Superior temporal gyrus (tissue), 1 donor: ENCODE results near the gene ATP8B4.
A peak's percentile ranks its signal among the peaks of the same experiment; 100 is the strongest.
"Not testable (repeated sequence)": the region's sequence is repeated elsewhere in the genome, so short reads cannot be mapped to it uniquely, and the experiment has no call there.

Experiments
- DNase-seq: peaks from one replicate; pipeline ENCODE4 v3.0.0-alpha.2; 2016; ENCODE audit errors: extremely low spot score

ATP8B4 gene

DNA sequence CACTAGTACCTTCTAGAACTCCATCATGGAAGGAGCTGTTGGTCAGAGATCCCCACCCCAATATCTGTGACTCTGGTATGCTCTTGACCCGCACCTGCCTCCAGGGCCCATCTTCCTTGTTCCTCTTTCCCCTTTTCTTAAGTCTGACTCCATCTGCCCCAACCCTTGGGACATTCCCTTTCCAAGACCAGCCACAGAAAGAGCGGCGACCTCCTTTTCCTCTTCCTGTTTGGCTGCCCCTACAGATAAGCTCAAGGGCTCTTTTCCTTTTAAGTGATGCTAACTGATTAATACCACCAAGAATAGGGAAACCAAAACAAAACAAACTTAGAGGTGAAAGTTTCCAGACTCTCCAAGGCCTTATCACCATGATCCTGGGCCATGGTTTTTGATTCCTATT, 21.9 kb upstream of the ATP8B4 start:
- DNase-seq: no peak

DNA sequence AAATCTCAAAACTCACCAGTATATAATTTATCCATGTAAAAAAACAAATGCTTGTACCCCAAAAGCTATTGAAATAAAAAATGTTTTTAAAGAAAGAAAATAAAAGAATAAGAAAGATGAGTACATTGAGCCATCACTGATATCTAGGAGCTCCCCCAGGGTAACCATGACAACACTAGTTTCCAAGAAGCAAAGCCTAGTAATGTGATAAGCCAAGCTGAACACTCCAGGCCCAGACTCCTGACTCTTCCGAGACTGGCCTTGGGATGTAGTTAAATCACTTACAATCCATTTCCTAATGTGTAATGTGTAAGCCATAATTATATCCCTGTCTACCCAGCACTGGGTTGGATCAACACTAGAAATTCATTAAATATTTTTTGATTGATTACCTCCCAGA, 21.1 kb upstream of the ATP8B4 start:
- DNase-seq: no peak

DNA sequence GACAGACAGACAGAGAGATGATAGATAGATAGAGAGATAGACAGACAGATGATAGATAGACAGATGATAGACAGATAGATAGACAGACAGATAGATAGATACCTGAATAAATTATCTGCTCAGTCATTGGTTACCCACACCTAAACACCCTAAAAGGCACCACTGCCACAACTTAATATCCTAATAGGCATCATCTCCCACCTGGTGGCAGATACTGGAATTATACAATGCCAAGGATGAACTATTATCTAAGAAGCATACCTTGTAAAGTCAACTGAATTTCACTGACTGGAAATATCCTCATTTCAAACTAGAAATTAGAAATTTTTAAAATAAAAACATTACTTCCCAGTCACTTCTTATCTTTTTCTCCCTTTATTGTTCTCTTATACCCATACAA, 19.4 kb upstream of the ATP8B4 start:
- DNase-seq: no peak

DNA sequence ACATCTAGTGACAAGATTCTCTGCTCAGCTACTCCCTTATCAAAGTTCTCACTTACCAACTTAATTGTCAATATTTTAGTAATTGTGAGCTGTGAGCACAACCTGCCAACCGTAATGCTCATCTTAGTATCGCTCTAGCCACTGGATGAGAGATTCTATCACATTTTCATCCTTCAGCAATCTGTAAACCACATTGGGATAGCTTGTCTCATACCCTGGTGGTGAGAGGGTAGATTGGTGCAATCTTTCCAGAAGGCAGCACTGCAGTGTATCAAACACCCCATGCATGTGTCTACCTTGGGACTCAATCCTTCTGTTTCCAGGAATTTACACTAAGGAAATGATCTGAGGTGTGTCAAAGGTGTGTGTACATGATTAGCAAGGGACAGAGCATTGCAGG, 18.9 kb upstream of the ATP8B4 start:
- DNase-seq: no peak

DNA sequence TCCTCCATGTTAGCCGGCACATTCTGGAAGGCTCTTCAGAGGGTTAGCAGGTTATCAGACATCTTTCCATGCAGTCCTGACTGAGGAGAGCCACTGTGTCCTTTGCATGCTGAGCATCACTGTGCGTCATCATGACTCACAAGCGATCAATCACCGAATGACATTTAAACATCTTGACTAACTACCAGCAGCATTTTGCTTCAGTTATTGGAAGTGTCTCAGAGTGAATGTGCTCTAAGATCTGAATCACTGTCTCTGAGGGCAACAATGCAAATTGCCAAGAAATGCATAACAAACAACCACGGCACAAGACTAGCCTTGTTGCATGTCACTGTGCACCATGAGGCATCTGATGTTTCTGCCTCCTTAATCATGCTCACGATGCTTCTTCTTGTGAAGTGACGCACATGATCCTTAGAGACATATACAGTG, 18.3 kb upstream of the ATP8B4 start:
- DNase-seq: no peak

DNA sequence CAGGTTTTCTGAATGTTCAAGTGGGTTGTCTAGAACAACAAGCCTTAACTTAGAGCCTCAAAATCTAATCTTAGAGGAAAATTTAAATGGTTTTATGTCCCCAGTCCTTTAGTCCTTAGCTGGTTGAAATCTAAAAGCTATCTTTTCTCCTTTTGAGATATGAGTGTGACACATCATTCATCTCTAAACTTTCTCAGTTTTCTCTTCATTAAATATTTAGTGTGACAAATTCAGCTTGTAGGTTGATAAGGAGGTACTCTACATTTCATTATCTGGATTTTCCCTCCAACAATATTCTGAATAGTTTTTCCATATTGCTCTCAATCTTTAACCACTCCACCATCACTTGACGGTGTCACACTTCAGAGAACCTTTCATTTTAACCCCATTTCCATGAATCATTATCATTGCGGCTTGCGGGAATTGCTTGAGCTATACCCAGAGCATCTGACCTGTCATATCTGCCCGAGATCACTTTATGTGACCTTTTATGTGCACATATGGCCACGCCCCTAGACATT, 16.1 kb upstream of the ATP8B4 start:
- DNase-seq: peak; percentile 58

DNA sequence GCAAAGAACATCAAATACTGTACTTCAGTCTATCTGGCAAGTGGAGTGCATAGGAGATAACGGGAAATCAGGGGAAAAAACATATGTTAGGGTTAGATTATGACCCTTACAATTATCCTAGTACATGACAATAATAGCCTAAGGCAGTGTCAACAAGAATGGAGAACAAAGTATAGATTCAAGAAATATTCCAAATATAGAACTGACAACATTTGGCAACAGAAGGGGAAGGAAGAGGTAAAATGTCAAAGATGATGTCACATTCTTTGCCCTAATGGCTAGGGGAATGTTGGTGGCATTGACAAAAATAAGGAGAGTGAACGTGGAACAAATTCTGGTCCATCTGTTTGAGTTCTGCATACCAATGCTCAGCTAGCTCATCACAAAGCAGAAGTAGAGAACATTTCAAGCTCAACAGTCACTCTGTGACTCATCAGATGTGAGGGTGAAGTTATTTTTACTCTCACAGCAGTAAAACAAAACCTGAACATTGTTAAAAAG, 15.5 kb upstream of the ATP8B4 start:
- no peak for DNase-seq

DNA sequence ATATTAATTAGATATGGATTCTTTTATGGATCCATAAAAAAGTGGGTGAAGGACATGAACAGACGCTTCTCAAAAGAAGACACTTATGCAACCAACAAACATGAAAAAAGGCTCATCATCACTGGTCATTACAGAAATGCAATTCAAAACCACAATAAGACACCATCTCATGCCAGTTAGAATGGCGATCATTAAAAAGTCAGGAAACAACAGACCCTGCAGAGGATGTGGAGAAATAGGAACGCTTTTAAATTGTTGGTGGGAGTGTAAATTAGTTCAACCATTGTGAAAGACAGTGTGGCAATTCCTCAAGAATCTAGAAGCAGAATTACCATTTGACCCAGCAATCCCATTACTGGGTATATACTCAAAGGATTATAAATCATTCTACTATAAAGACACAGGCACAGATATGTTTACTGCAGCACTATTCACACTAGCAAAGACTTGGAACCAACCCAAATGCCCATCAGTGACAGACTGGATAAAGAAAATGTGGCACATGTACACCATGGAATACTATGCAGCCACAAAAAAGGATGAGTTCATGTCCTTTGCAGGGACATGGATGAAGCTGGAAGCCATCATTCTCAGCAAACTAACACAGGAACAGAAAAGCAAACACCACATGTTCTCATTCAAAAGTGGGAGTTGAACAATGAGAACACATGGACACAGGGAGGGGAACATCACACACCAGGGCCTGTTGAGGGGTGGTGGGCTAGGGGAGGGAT, 13.4 kb upstream of the ATP8B4 start:
- DNase-seq: not testable (repeated sequence)

DNA sequence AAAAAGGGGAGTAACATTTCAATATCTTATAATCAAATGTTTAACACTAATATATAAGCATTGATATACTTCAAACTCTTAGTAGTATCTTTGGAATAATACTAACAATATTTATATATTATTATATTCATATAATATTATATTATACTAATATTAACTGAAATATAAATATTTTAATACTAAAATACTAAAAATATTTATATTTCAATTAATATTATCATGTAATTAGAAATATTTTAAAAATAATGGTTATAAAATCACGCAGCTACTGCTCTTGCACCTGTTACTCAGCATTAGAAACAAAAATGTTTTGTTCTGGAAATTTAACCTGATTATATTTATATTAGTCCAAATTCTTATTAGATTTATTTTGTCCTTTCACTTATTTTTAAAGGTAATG, 12.6 kb upstream of the ATP8B4 start:
- no peak for DNase-seq

DNA sequence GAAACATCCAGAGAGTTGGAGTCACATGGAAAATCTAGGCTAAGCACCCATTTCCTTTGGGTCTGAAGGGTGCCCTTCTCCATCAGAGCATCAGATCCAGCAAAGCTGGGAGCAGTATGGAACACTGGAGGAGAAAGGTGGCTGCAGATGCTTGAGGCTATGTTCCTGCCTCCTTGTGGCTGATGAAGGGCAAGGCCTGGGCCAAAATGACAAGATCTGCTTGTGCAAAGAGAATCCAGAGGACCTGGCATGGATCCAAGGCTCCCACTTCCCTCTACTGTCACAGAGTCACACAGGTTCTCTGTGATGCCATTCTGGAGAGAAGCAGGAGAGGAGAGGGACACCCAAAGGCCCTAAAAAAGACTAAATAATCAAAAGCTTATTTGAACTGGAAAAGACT, 9.2 kb upstream of the ATP8B4 start:
- no peak for DNase-seq

DNA sequence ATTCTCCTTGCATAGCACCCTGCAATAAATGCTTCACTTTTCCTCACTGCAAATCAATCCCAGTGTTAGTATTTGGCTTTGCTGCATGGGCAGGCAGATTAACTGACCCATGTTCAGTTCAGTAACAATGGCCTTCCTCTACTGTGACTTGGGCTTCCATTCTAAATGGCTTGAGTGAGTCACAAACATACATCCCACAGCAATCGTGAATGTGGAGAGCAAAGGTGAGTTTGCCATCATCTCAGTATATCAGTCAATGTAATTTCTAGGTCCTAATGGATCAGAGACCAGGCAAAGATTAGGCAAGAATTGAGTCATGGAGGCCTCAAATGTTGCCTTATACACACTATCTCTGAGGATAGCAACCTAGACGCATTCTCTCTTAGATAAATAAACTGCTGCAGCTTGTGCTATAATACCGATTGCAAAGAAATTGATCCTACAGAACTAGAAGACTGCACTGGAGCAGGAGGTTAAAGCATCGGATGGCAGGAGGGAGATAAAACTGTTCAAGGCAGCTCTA, 8.3 kb upstream of the ATP8B4 start:
- no peak for DNase-seq

DNA sequence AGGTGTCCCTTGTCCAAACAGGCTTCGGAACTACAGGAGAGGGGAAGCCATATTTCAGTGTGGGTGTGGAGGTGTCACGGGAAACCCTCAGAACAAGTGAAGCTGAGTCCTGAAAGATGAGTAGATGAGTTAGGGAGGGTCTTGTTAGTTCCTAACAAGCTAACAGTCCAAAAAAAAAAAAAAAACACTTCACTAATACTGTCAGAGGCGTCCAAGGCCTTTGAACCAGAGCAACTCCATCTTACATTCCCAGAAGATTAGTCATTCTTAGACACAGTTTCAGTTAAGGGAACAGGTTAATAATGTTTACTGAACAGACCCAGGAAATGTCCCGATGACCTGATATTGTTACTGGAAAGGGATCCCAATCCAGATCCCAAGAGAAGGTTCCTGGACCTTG, 7.0 kb upstream of the ATP8B4 start:
- DNase-seq: no peak

DNA sequence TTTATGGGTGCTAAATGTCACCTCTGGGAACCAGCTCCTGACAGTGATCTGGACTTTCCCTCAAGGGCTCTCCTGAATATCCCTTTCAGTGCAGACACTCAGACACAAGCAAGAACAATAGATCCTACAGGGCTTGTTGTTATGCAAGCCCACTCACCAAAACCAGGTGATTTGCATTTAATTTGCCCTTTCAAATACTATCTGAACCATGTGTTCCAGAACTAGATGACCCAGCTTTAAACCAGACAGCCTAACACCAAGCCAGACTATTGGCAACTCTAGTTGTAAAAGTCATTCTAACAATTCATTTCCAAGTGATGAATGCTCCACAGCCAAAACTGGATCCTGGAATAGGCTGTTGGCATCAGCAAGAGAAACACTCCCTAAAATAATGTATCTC, 5.6 kb upstream of the ATP8B4 start:
- DNase-seq: no peak

DNA sequence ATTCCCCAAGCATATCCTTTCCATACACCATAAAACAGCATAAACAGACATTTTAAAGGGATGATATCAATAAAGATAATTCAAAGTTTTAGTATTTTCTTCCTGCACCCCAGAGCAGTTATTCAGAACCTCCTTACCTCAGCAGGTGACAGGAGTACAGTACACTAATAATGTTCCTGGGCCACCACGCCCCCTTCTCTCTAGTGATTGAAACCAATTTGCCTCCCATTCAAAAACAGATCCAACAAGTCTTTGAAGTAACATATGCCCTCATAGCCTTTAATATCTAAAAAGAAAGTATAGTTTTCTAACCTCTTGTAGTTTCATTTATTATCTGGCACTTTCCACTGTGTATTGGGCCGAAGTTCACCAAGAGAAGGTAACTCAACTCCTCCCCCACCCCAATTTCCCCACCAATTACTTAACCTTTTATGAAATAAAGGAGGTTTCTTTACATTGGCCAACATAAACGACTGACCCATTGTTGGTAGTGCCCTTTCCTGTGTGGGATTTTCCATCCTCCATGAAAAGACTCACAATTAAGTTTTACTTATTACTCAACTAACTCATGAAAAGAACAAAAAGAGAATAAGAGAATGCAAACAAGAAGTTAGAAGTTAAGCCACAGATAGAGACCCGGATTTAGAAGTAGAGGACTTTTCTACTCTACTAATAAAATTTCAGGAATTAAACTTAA, 5.0 kb upstream of the ATP8B4 start:
- DNase-seq: no peak

DNA sequence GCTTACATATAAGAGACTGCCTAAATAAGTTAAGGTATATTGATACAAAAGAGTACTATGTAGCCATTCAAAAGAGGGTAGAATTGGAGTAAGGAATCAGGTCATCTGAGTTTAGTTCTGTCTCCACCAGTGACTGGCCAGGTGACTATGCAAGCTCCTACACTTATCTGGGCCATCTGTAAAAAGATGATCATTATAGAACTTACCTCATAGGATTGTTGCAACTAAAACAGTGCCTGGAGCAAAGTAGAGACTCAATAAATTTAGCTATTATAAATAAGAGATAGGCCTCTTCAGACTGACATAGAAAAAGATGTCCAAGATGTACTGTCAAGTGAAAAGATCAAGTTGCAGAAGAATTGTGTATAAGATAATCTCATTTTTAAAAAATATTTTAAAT, 1.7 kb upstream of the ATP8B4 start:
- DNase-seq: no peak

DNA sequence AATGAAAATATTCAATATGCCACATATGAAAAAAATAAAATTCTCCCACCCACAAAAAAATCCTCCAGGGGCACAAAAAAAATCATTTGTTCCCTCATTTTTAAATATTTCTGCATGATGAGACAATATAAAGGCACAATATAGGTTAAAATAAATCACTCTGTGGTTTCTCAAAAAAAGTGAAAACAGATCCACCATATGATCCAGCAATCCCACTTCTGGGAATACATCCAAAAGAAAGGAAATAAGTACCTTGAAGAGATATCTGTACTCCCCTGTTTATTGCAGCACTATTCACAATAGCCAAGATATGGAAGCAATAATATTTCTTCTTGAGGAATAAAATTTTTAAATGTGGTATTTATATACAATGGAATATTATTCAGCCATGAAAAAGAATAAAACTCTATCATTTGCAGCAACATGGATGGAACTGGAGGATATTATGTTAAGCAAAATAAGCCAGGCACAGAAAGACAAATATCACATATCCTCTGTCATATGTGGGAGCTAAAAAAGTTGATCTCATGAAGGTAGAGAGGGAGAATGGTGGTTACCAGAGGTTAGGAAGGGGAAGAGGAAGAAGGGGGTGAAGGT, 1.5 kb downstream of the ATP8B4 start:
- DNase-seq: no peak

DNA sequence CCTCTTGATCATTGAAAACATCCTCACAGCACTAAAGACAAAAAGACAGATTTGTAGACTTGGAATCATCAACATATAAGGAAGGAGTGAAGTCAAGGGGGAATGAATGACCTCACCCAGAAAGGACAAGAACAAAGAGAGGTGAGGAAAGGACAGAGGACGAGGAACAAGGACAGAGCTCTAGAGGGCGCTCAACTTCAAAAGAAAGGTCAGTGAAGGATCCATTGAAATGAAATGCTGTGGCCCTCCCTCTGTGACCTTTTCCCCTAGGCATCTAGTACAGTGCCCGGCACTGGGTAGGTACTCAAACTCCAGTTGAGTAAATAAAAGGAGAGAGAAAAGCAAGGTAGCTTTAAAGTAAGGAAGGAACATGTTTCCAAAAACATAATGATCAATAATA, 2.6 kb downstream of the ATP8B4 start:
- DNase-seq: no peak

DNA sequence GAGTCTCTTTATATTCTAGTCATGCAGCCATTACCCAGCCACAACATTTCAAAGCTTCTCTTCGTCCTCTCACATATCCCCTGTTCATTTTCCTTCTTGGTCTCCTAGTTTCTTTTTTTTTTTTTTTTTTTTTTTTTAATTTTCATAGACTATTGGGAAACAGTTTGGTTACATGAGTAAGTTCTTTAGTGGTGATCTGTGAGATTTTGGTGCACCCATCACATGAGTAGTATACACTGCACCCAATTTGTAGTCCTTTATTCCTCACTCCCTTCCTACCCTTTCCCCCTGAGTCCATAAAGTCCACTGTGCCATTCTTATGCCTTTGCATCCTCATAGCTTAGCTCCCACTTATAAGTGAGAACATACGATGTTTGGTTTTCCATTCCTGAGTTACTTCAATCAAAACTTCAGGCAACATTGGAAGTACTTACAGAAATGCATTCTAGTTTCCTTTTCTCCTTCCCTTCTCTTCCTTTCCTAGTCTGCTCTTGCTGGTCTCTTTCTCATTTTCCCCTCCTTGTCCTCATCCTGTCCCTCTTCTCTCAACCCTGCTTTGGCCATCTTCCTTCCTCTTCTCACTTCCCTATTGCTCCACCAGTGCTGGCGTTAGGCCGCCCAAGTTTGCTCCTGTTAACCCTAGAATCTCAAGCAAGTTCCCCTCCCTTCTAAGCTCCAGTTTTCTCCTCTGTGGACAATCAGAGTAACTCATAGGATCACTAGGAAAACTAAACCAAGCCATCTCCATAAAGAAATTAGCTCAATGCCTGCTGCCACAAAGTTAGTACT, 4.8 kb downstream of the ATP8B4 start:
- DNase-seq: peak; percentile 18

DNA sequence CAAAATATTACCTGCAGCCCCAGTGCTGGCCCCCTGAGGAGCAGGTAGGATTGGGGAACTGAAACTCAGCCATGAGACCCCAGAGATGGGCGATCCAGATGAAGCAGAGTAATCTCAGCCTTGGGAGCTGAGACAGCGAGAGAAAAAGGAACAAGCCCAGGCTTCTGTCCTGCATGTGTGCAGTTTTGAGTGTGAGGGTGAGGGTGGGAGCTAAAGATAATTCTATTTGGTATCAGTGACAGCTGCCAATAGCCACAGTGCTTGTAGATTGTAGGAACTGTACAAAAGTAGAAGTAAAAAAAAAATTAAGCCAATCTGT, 5.9 kb downstream of the ATP8B4 start:
- DNase-seq: no peak

DNA sequence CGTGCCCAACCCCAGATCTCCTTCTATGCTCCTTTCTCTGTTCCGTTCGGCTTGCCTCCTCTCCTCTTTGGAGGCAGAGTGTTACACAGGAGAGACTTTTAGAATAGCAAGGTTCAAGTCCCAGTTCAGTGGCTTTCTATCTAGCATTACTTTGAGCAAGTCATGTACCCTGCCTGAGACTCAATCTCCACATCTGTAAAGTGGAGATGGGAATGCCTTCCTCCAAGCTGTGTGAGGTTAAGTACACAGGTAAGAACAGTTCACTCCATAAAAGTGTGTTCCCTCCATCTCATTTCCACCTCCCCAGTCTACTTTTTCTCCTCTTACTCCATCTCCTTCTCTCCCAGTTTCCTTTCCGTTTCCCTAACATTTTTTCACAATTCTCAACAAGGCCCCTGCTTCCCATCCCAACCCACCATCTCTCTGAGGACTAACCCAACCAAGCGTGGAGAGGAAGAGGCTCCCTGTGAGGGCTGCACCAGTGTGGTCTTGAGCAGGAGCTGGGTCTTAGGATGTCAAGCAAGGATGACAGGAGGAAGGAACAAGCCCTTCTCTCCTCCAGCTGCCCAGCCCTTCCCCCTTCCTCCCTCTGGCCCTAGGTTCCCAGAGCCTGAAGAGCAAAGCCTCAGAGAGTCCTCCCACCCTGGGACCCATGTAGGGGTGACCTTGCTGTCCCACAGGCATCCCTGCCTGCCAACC, 6.4 kb downstream of the ATP8B4 start:
- no peak for DNase-seq

DNA sequence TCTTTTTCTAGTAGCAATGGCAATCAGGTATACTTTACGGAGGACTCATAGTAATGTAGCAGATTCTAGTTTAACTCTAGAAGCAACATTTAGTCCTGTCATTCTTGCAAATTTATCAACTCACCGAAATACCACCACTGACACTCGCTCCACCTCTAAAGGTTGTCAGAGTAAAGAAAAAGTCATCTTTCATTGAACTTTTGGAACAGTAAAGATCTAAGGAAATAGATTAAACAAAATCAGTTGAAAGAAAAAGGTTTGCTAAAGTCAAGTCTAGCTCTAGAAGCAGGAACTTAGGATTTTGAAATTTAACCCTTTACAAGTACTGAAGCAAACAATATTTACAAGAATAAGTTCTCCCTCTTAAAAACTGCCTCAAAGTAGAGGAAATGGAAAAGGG, 8.7 kb downstream of the ATP8B4 start:
- no peak for DNase-seq
